ENCODE results near the gene EIF2B4.

- TF ChIP-seq CTCF (IDR thresholded peaks at IDR 0.05) = no peak
- no peak for TF ChIP-seq POLR2A (IDR thresholded peaks at IDR 0.05)
These were observed 30.4 kb upstream of the EIF2B4 start for GRCh38 chr2:27400348-27401135.

Data from heart left ventricle (tissue), 13 donors.